ENCODE data around the gene SLC39A8.

SLC39A8 gene

GRCh38 chr4:102311407-102311806 lies 33.9 kb downstream of the SLC39A8 start:
- ChIA-PET CTCF (interaction anchor here (1.3 to 1.8 kb wide), 3 partner anchors 10 to 12 kb away, joined by 3 to 6 read pairs (median 3); no protein-coding TSS in a partner anchor), POLR2A (no interaction called here)
- DNase-seq (ENCODE audit: extremely low spot score): no peak
- TF ChIP-seq, protein P1, sequence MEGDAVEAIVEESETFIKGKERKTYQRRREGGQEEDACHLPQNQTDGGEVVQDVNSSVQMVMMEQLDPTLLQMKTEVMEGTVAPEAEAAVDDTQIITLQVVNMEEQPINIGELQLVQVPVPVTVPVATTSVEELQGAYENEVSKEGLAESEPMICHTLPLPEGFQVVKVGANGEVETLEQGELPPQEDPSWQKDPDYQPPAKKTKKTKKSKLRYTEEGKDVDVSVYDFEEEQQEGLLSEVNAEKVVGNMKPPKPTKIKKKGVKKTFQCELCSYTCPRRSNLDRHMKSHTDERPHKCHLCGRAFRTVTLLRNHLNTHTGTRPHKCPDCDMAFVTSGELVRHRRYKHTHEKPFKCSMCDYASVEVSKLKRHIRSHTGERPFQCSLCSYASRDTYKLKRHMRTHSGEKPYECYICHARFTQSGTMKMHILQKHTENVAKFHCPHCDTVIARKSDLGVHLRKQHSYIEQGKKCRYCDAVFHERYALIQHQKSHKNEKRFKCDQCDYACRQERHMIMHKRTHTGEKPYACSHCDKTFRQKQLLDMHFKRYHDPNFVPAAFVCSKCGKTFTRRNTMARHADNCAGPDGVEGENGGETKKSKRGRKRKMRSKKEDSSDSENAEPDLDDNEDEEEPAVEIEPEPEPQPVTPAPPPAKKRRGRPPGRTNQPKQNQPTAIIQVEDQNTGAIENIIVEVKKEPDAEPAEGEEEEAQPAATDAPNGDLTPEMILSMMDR (IDR thresholded peaks at IDR 0.05; ENCODE audit: control extremely low read depth, extremely low read depth, low read depth, missing control alignments): no peak

DNA sequence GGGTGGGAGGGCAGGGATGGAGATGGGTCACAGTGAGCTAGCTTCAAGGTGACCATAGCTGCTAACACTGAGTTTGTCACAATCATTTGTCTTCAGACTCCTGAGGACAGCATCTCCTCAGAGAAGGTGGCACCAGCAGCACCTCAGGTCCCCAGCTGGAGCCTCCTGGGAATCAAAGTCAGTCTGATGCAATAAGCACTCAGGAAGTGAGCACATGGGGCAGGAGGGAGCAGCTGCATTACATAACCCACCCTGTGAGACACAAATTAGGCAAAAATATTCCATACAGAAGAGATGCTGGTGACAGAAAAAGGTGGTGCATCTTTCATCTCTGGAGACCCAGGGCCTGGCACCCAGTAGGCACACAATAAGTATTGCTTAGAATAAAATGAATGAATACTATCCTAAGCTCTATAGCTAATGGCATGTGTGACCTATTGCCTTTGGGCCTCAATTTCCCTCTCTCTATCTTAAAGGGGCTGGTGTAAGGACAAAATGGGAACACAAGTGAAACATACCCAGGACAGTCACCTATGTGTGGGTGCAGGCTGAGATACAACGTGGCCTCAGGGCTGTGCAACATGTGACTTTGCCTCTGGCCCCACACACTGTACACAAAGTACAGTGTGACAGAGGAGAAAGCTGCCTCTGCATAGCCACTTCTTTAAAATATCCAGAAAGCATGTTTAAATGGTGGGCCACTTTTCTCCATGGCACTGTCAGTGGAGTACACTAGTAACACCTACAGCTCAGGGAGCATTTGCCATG lies 37.1 kb downstream of the SLC39A8 start:
- DNase-seq (ENCODE audit: extremely low spot score): no peak
- TF ChIP-seq, protein P1 (IDR thresholded peaks at IDR 0.05; ENCODE audit: control extremely low read depth, extremely low read depth, low read depth, missing control alignments): no peak
- ChIA-PET CTCF (interaction anchor here (1.1 to 1.6 kb wide), 3 partner anchors 8 to 50 kb away, joined by 4 to 7 read pairs (median 7); no protein-coding TSS in a partner anchor), POLR2A (no interaction called here)

DNA sequence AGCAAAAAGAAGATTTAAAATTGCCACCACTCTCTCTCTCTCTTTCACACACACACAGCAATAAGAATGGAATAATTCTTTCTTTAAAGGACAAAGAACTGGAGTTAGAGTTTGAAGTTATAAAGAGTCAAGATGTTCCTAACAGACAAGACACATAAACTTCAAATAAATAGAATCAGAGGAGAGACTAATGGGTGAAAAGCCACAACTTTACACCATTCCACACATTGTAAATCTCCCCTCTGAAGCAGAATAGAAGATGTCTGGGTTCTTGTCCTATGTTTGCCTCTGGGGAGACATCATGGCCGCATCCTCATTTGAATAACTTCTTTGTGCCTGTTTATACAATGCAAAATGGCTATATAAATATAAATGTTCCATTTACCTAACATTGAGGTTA lies 39.6 kb downstream of the SLC39A8 start:
- CTCF ChIA-PET: no interaction called here
- TF ChIP-seq, protein P1 (IDR thresholded peaks at IDR 0.05; ENCODE audit: control extremely low read depth, extremely low read depth, low read depth, missing control alignments): no peak
- POLR2A ChIA-PET: no interaction called here
- no peak for DNase-seq (ENCODE audit: extremely low spot score)

- no peak for DNase-seq (ENCODE audit: extremely low spot score)
- POLR2A ChIA-PET: no interaction called here
- CTCF ChIA-PET: interaction anchor here (1.2 to 1.9 kb wide), 5 partner anchors 14 to 797 kb away, joined by 3 to 6 read pairs (median 4); partner anchors contain the start of gene BDH2
- TF ChIP-seq, protein P1 (IDR thresholded peaks at IDR 0.05; ENCODE audit: control extremely low read depth, extremely low read depth, low read depth, missing control alignments): no peak
These were observed 42.5 kb downstream of the SLC39A8 start for GRCh38 chr4:102302762-102303161.

- no peak for DNase-seq (ENCODE audit: extremely low spot score)
- TF ChIP-seq, protein P1 (IDR thresholded peaks at IDR 0.05; ENCODE audit: control extremely low read depth, extremely low read depth, low read depth, missing control alignments): no peak
- ChIA-PET POLR2A (no interaction called here), CTCF (interaction anchor here (0.7 to 3.4 kb wide), 10 partner anchors 9 to 130 kb away, joined by 3 to 23 read pairs (median 5); no protein-coding TSS in a partner anchor)
These were observed 44.1 kb downstream of the SLC39A8 start for GRCh38 chr4:102301167-102301566.

DNA sequence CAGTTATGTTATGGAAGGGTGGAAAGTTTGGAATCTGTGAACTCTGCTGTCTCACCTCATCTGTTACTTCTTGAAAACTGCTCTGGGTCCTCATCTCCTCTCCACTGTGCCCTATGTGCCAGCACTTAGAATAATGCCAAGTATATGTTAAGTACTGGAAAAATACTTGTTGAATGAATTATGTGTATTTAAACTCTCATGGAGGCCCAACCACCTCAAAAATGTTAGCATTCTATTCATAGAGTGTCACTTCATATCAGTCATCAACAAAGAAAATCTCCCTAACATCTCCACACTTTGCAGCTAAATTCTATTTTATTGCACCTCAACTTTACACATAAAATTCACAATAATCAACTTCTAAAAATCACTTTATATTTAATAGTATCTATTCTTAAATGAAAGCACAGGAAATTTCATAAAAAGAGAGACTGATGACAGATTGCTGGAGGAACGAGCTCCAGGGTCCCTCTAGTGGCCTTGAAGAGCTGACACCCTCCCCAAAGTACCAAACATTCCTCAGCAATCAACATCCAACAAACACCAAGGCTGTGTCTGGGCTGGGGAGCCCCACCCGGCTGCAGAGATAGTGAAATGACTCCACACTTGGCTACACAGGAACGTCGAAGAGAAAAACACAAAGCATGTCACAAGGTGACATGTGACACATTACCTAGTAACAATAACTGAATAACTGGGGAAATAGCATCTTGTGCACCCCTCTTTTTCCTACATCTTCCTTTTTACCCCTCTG lies 45.8 kb downstream of the SLC39A8 start:
- ChIA-PET POLR2A (no interaction called here), CTCF (interaction anchor here (1.0 to 3.4 kb wide), 17 partner anchors 9 to 1129 kb away, joined by 3 to 23 read pairs (median 5); no protein-coding TSS in a partner anchor)
- TF ChIP-seq, protein P1 (IDR thresholded peaks at IDR 0.05; ENCODE audit: control extremely low read depth, extremely low read depth, low read depth, missing control alignments): peak; percentile 72
- DNase-seq (ENCODE audit: extremely low spot score): peak; percentile 30

Measured in GM10248 (cell line).